Measurements from ENCODE around the gene FBXO21. TPM values are rescaled to one million over a fixed set of nuclear protein-coding genes. Genes with fewer than 3 reads are reported as not detected.

FBXO21 gene
- total and polyA plus RNA-seq, 9 donors = 47.8 to 287 (median 116) TPM

GRCh38 chr12:117092886-117093285 is 97.4 kb downstream of the FBXO21 start:
- H3K36me3 ChIP-seq = no peaks in the 10 kb centered on the region
- H3K4me3 ChIP-seq = no peak overlapping the region
- H3K27ac ChIP-seq = no peak overlapping the region
- H3K4me1 ChIP-seq (ENCODE audit: insufficient read depth) = no peaks in the 10 kb centered on the region
- no peaks in the 10 kb centered on the region for H3K27me3 ChIP-seq
- no peak for TF ChIP-seq POLR2A (IDR thresholded peaks at IDR 0.05)
- TF ChIP-seq, protein P1, sequence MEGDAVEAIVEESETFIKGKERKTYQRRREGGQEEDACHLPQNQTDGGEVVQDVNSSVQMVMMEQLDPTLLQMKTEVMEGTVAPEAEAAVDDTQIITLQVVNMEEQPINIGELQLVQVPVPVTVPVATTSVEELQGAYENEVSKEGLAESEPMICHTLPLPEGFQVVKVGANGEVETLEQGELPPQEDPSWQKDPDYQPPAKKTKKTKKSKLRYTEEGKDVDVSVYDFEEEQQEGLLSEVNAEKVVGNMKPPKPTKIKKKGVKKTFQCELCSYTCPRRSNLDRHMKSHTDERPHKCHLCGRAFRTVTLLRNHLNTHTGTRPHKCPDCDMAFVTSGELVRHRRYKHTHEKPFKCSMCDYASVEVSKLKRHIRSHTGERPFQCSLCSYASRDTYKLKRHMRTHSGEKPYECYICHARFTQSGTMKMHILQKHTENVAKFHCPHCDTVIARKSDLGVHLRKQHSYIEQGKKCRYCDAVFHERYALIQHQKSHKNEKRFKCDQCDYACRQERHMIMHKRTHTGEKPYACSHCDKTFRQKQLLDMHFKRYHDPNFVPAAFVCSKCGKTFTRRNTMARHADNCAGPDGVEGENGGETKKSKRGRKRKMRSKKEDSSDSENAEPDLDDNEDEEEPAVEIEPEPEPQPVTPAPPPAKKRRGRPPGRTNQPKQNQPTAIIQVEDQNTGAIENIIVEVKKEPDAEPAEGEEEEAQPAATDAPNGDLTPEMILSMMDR (IDR thresholded peaks at IDR 0.05) = no peak
- no peak for TF ChIP-seq EP300 (IDR thresholded peaks at IDR 0.05)
- intact Hi-C loops (cut with DNase I) = no loop called here
- no peaks in the 10 kb centered on the region for H3K9me3 ChIP-seq
- DNase-seq = no peak
- WGBS, 3 donors = 90 to 94% (median 93%) methylated on average over 7 of the region's 7 CpGs

DNA sequence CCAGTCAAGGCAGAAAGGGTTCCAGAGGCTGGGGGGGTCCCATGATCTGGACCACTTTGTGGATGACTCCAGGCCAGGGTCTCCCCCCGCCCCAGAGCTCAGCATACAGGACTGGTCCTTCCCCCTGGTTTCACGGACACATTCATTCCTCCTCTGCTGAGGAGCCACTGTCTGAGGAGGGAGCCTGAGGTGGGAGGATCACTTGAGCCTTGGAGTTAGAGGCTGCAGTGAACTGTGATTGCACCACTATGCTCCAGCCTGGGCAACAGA is 97.8 kb downstream of the FBXO21 start:
- DNase-seq = no peak

More for the DNA sequence above, 97.8 kb downstream of the FBXO21 start:
- Histone ChIP-seq H3K9me3 (no peaks in the 10 kb centered on the region), H3K27ac (no peak overlapping the region), H3K4me3 (no peak overlapping the region), H3K4me1 (ENCODE audit: insufficient read depth) (no peaks in the 10 kb centered on the region), H3K36me3 (no peaks in the 10 kb centered on the region), H3K27me3 (no peaks in the 10 kb centered on the region)
- TF ChIP-seq POLR2A (IDR thresholded peaks at IDR 0.05) (no peak), EP300 (IDR thresholded peaks at IDR 0.05) (no peak)
- TF ChIP-seq, protein P1 (IDR thresholded peaks at IDR 0.05) = no peak
- WGBS, 3 donors = 81 to 96% (median 87%) methylated on average over 2 of the region's 2 CpGs
- intact Hi-C loops (cut with DNase I) = no loop called here

Other genes with a start within 250 kb of the FBXO21 start
- gene TESC, start 91.1 kb downstream of the FBXO21 start, total RNA-seq = 10 to 100 TPM in 1 of 7 donors, 1 to 10 TPM in 6; 1.4 to 15.0 (median 5.8) TPM
- 1 to 10 TPM; 4.3 to 8.0 TPM for gene TESC, start 91.1 kb downstream of the FBXO21 start, polyA plus RNA-seq
- under 1 TPM; 0.05 to 0.48 (median 0.23) TPM for gene NOS1, start 171.2 kb upstream of the FBXO21 start, total RNA-seq
- under 1 TPM; 0.08 to 0.22 TPM for gene NOS1, start 171.2 kb upstream of the FBXO21 start, polyA plus RNA-seq